Kidney (tissue), 14 donors: Measurements from ENCODE around the gene OR2Y1. TPM values are rescaled to one million over a fixed set of nuclear protein-coding genes. Genes with fewer than 3 reads are reported as not detected.

ENCODE experiments used
- DNase-seq, 5 donors: peaks; one replicate each; pipeline ENCODE4 v3.0.0-alpha.2; 2013 to 2020
- FAIRE-seq: peaks from 2 replicates; lab custom pipeline; 2012; peaks lifted over from hg19 to GRCh38; lab: Jason Lieb, UNC
- H3K27ac ChIP-seq, 2 donors: one replicate each; pipeline ENCODE4 v1.7.0; 2013; ENCODE audit warnings: low read depth in 2 of 2, low read length in 2 of 2, inconsistent platforms in 1 of 2
- H3K27me3 ChIP-seq: one replicate; pipeline ENCODE4 v1.7.1; 2013; ENCODE audit warnings: low read length, inconsistent platforms; ENCODE audit not compliant: control insufficient read depth, insufficient read depth
- H3K36me3 ChIP-seq, 3 donors: one replicate each; pipeline versions ENCODE4 v1.7.0 to v1.7.1; 2013; ENCODE audit warnings: low read length in 3 of 3, control low read depth in 1 of 3, inconsistent platforms in 1 of 3; ENCODE audit not compliant: insufficient read depth in 3 of 3, control insufficient read depth in 2 of 3
- H3K4me1 ChIP-seq, 3 donors: one replicate each; pipeline versions ENCODE4 v1.7.0 to v1.7.1; 2013; ENCODE audit warnings: low read length in 3 of 3, inconsistent platforms in 1 of 3, low read depth in 1 of 3; ENCODE audit not compliant: control insufficient read depth in 2 of 3, insufficient read depth in 2 of 3
- H3K4me3 ChIP-seq, 3 donors: one replicate each; pipeline versions ENCODE4 v1.7.0 to v1.8.1; 2013; ENCODE audit warnings: low read length in 3 of 3, control low read depth in 1 of 3, inconsistent platforms in 1 of 3
- H3K9ac ChIP-seq, 3 donors: one replicate each; pipeline versions ENCODE4 v1.7.0 to v1.7.1; 2013; ENCODE audit warnings: low read length in 3 of 3, control low read depth in 1 of 3, inconsistent platforms in 1 of 3
- H3K9me3 ChIP-seq, 3 donors: one replicate each; pipeline versions ENCODE4 v1.7.0 to v1.7.1; 2013; ENCODE audit warnings: low read length in 3 of 3, control low read depth in 1 of 3, inconsistent platforms in 1 of 3; ENCODE audit not compliant: control insufficient read depth in 2 of 3, insufficient read depth in 1 of 3
- intact Hi-C: fragments of 100-400 bp; cut with DNase I; formaldehyde crosslinking; loops from one replicate; pipeline ENCODE4 v1.11.1; 2022
- polyA plus RNA-seq: library from polyadenylated mRNA; stranded (reverse); fragments of 350-450 nt; fragmentation: Illumina TruSeq; extraction: RNeasy Lipid Tissue Mini Kit (QIAGEN cat#74804); gene quantifications from one replicate; pipeline ENCODE4 v1.2.3, GENCODE V29; 2014; ENCODE audit warnings: low read depth, low replicate concordance; ENCODE audit not compliant: insufficient read depth
- total RNA-seq: library from RNA; stranded (reverse); fragmentation: NEBNext Ultra II Directional; extraction: Animal tissue kit (Norgen Biotek cat#: 25700); gene quantifications from one replicate; pipeline ENCODE4 v1.2.1, GENCODE V29; 2021
- TF ChIP-seq, protein P1 (sequence below): IDR thresholded peaks from 3 replicates; pipeline ENCODE4 v1.5.1; 2012; ENCODE audit warnings: mild to moderate bottlenecking, moderate library complexity, borderline replicate concordance; ENCODE audit not compliant: insufficient read depth; ENCODE audit errors: extremely low read depth
- donor health status: control.
- donor health status: control.
- donor health status: control.
- donor health status: control.
- donor health status: control.
- donor health status: DM: yes; HTN: yes; CAD: no.
- donor health status: Normal renal cell carcinoma (clear cell type).

The OR2Y1 gene
- total and polyA plus RNA-seq, 2 donors from 2014 or later, result not detected

DNA sequence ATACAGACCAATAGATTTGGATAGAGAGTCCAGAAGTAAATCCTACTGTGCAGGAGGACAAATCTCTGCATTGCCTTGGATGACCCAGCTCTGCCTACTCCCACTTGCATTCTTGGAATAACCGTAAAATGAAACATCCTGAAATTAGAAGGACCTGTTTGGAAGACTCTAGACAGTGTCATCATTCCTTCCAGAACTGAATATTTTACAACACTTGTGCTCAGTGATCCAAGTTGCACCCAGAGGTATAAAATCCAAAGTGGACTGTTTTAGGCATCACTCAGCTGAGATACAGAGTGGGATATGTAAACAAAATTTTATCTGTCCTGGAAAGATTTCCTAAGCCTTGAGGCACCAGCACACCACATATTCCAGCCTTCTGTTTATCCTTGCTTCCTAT lies 43.7 kb downstream of the OR2Y1 start:
- no peak for FAIRE-seq

DNA sequence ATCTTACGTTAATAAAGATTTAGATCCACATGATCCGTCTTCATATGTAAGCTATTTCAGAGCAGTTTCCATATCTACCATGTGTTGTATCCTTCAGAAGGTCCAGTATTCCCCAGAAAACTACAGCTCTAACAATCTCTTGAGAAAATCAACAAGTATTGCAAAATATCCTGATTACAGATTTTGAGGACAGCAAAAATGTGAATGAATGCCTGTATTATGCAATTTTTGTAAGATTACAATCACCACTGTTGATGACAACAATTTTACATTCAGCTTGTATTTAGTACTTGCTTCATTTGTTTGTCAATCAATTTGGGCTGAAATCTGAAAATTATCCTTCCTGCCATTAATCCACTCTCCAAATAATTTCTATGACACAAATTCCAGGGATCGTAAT lies 47.4 kb downstream of the OR2Y1 start:
- H3K27ac ChIP-seq, result no peak overlapping the region
- no peak overlapping the region for H3K9ac ChIP-seq
- H3K36me3 ChIP-seq, result no peaks in the 10 kb centered on the region
- H3K27me3 ChIP-seq, result no peaks in the 10 kb centered on the region
- TF ChIP-seq, protein P1, sequence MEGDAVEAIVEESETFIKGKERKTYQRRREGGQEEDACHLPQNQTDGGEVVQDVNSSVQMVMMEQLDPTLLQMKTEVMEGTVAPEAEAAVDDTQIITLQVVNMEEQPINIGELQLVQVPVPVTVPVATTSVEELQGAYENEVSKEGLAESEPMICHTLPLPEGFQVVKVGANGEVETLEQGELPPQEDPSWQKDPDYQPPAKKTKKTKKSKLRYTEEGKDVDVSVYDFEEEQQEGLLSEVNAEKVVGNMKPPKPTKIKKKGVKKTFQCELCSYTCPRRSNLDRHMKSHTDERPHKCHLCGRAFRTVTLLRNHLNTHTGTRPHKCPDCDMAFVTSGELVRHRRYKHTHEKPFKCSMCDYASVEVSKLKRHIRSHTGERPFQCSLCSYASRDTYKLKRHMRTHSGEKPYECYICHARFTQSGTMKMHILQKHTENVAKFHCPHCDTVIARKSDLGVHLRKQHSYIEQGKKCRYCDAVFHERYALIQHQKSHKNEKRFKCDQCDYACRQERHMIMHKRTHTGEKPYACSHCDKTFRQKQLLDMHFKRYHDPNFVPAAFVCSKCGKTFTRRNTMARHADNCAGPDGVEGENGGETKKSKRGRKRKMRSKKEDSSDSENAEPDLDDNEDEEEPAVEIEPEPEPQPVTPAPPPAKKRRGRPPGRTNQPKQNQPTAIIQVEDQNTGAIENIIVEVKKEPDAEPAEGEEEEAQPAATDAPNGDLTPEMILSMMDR, result no peak
- H3K9me3 ChIP-seq, result peaks cover 0 to 13% (median 0%) of the 10 kb centered on the region in 3 donors
- DNase-seq (no peak), FAIRE-seq (no peak)
- no peak overlapping the region for H3K4me3 ChIP-seq
- intact Hi-C loops, result no loop called here
- H3K4me1 ChIP-seq, result no peaks in the 10 kb centered on the region

More for the DNA sequence above, 43.7 kb downstream of the OR2Y1 start:
- no peaks in the 10 kb centered on the region for H3K36me3 ChIP-seq
- no peaks in the 10 kb centered on the region for H3K27me3 ChIP-seq
- TF ChIP-seq, protein P1, result no peak
- peaks cover 0 to 13% (median 2%) of the 10 kb centered on the region in 3 donors for H3K9me3 ChIP-seq
- intact Hi-C loops, result no loop called here
- H3K4me3 ChIP-seq, result no peak overlapping the region
- no peaks in the 10 kb centered on the region for H3K4me1 ChIP-seq
- no peak overlapping the region for H3K27ac ChIP-seq
- no peak for DNase-seq
- H3K9ac ChIP-seq, result no peak overlapping the region

DNA sequence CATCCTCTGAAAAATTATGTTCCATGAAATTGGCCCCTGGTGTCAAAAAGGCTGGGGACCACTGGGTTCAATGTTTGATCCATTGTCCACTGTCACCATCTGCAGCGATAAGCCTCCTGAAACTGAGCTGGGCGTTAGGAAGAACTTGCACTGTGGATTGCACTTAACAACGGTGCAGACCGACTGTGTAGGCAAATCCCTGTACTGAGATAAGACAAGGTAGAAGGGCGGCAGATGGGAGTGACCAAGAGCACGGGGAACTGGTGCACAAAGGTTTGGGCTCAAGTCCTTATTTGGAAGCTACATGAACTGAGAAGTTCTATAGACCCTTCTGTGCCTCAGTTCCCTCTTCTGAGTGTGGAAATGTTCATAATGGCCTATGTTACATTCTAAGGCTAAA lies 48.8 kb downstream of the OR2Y1 start:
- Histone ChIP-seq H3K27me3 (no peaks in the 10 kb centered on the region), H3K9me3 (peaks cover 0 to 2% (median 0%) of the 10 kb centered on the region in 3 donors), H3K36me3 (no peaks in the 10 kb centered on the region), H3K9ac (no peak overlapping the region), H3K27ac (no peak overlapping the region), H3K4me3 (no peak overlapping the region), H3K4me1 (no peaks in the 10 kb centered on the region)
- no peak for FAIRE-seq
- DNase-seq, result no peak
- TF ChIP-seq, protein P1, result no peak
- intact Hi-C loops, result no loop called here

DNA sequence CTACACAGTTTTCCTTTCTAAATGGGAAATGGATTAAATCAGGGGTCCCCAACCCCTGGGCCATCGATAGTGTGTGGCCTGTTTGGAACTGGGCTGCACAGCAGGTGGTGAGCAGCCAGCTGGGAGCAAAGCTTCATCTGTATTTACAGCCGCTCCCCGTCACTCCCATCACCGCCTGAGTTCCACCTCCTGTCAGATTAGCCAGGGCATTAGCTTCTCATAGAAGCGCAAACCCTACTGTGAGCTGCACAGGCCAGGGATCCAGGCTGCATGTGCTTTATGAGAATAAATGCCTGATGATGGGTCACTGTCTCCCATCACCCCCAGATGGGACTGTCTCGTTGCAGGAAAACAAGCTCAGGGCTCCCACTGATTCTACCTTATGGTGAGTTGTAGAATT lies 49.3 kb downstream of the OR2Y1 start:
- H3K36me3 ChIP-seq, result no peaks in the 10 kb centered on the region
- H3K9ac ChIP-seq, result no peak overlapping the region
- DNase-seq (no peak), FAIRE-seq (no peak)
- H3K4me3 ChIP-seq, result no peak overlapping the region
- H3K27me3 ChIP-seq, result no peaks in the 10 kb centered on the region
- intact Hi-C loops, result no loop called here
- H3K4me1 ChIP-seq, result no peaks in the 10 kb centered on the region
- TF ChIP-seq, protein P1, result no peak
- H3K27ac ChIP-seq, result no peak overlapping the region
- no peaks in the 10 kb centered on the region for H3K9me3 ChIP-seq
